Mucosa of rectum (tissue), 2 donors: ENCODE measurements around the gene PROC.
"Not testable (repeated sequence)": the region's sequence is repeated elsewhere in the genome, so short reads cannot be mapped to it uniquely, and the experiment has no call there.

ENCODE experiments used
- H3K27ac ChIP-seq, 2 donors: one replicate each; pipeline ENCODE4 v1.7.0; 2013; ENCODE audit warnings: inconsistent platforms in 2 of 2, low read depth in 2 of 2, low read length in 2 of 2
- H3K27me3 ChIP-seq, 2 donors: one replicate each; pipeline ENCODE4 v1.7.0; 2013; ENCODE audit warnings: low read length in 2 of 2; ENCODE audit not compliant: control insufficient read depth in 2 of 2, insufficient read depth in 2 of 2
- H3K36me3 ChIP-seq, 2 donors: one replicate each; pipeline ENCODE4 v1.7.0; 2013; ENCODE audit warnings: low read length in 2 of 2; ENCODE audit not compliant: control insufficient read depth in 2 of 2, insufficient read depth in 2 of 2
- H3K4me1 ChIP-seq, 2 donors: one replicate each; pipeline ENCODE4 v1.7.0; 2013; ENCODE audit warnings: low read length in 2 of 2, mild to moderate bottlenecking in 1 of 2; ENCODE audit not compliant: control insufficient read depth in 2 of 2, insufficient read depth in 2 of 2
- H3K4me3 ChIP-seq, 2 donors: one replicate each; pipeline ENCODE4 v1.7.0; 2013; ENCODE audit warnings: low read length in 2 of 2
- H3K9ac ChIP-seq, 2 donors: one replicate each; pipeline ENCODE4 v1.7.0; 2013; ENCODE audit warnings: low read length in 2 of 2, low read depth in 1 of 2, mild to moderate bottlenecking in 1 of 2
- H3K9me3 ChIP-seq, 2 donors: one replicate each; pipeline ENCODE4 v1.7.0; 2013; ENCODE audit warnings: low read length in 2 of 2; ENCODE audit not compliant: control insufficient read depth in 2 of 2
- donor health status: healthy.
- donor health status: Normal muscosa, but diverticular disease.

Gene PROC

DNA sequence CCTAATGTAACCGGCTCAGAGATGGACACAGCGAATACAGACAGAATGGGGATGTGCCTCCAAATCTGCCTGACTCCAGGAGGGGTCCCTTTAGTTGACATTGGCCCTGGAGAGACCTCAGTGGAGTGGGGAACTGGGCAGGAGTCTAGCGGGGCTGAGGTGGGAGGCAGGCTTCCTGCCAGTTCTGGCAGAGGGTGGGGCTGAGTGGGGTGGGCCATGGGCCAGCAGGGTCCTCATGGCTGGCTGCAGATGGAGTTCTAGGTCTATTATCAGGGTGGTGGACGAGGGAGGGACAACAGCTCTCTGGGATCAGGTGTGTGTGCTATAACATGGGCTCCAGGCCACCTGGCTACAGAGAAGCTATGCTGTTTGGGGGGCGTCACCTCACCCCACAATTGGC, 21.1 kb downstream of the PROC start:
- Histone ChIP-seq H3K9ac (no peak overlapping the region), H3K27ac (no peak overlapping the region), H3K4me1 (peaks cover 8% of the 10 kb centered on the region in 2 donors), H3K27me3 (no peaks in the 10 kb centered on the region), H3K4me3 (no peak overlapping the region), H3K9me3 (no peaks in the 10 kb centered on the region), H3K36me3 (no peaks in the 10 kb centered on the region)

DNA sequence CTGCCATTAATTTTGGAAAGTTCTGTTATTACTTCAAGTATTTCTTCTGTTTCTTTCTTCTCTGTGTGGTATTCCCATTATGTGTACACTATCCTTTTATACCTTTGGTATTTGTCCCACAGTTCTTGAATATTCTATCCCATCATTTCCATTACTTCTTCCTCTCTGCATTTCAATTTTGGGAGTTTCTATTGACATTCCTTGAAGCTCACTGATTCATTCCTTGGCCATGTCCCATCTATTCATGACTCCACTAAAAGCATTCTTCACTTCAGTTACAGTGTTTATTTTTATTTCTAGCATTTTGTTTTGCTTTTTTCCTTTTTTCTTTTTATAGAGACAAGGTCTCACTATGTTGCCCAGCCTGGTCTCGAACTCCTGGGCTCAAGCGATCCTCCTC, 30.3 kb downstream of the PROC start:
- H3K27ac ChIP-seq: no peak overlapping the region
- H3K9ac ChIP-seq: no peak overlapping the region
- H3K4me3 ChIP-seq: no peak overlapping the region
- H3K4me1 ChIP-seq: no peaks in the 10 kb centered on the region
- no peaks in the 10 kb centered on the region for H3K27me3 ChIP-seq
- no peaks in the 10 kb centered on the region for H3K9me3 ChIP-seq
- no peaks in the 10 kb centered on the region for H3K36me3 ChIP-seq

DNA sequence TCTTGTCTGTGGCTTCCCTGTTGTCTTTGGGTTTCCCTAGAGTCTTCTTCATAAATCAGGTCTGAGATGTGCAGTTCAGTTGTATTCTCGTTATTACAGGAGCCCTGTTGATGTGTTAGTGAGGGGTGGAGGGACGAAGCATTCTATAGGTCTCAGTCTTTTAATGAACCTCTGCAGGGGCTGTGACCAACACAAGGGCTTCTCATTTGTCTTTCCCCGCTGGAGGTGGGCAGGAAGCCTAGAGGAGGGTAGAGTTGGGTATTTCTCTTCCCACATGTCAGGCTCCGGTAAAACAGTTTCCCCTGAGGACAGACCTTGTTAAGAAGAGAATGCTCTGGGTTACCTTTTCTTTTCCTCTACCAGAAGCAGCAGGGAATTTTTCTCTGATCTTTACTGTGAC, 31.2 kb downstream of the PROC start:
- peaks cover 5 to 7% of the 10 kb centered on the region in 2 donors for H3K4me1 ChIP-seq
- H3K9me3 ChIP-seq: no peaks in the 10 kb centered on the region
- H3K36me3 ChIP-seq: no peaks in the 10 kb centered on the region
- H3K27ac ChIP-seq: no peak overlapping the region
- H3K4me3 ChIP-seq: no peak overlapping the region
- no peak overlapping the region for H3K9ac ChIP-seq
- no peaks in the 10 kb centered on the region for H3K27me3 ChIP-seq

- Histone ChIP-seq H3K27me3 (no peaks in the 10 kb centered on the region), H3K9ac (no peak overlapping the region), H3K4me3 (no peak overlapping the region), H3K4me1 (peaks cover 9% of the 10 kb centered on the region in 2 donors), H3K27ac (no peak overlapping the region), H3K9me3 (no peaks in the 10 kb centered on the region), H3K36me3 (no peaks in the 10 kb centered on the region)
Measured at GRCh38 chr2:127449898-127450297, 31.7 kb downstream of the PROC start.

DNA sequence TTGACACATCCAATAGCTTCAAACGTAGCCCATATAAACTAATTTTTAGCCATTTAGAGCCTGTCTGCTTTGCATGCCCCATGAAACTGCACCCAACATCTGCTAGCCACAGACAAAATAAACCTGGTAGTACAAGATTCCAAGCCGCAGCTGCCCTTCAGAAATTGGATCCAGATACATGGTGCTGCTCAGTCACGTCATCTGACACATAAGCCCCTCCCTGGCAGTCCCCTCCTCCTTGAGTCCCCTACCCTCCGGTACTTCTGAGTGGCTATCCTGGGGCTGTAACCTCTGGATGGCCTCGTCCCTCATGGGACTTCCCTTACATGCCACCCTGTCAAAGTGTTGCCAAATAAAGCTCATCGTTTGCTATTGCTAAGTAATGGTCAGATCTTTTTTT, 33.8 kb downstream of the PROC start:
- no peak overlapping the region for H3K4me3 ChIP-seq

DNA sequence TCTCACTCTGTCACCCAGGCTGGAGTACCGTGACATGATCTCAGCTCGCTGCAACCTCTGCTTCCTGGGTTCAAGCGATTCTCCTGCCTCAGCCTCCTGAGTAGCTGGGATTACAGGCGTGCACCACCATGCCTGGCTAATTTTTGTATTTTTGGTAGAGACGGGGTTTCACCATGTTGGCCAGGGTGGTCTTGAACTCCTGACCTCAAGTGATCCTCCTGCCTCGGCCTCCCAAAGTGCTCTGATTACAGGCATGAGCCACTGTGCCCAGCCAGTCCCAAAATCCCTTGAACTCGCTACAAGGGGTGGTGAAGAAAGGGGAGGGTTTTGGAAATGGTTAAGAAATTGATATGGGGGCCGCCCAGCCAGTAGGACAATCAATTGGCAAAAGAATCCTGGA, 34.2 kb downstream of the PROC start:
- not testable (repeated sequence) for H3K9me3 ChIP-seq, H3K27me3 ChIP-seq, H3K9ac ChIP-seq, H3K27ac ChIP-seq, H3K4me3 ChIP-seq, H3K36me3 ChIP-seq
- H3K4me1 ChIP-seq: peaks cover 14 to 19% of the 10 kb centered on the region in 2 donors

More for the DNA sequence above, 33.8 kb downstream of the PROC start:
- Histone ChIP-seq H3K36me3 (no peaks in the 10 kb centered on the region), H3K9ac (peak overlapping the region in 1 of 2 donors; percentile 8), H3K9me3 (no peaks in the 10 kb centered on the region), H3K27ac (no peak overlapping the region), H3K27me3 (no peaks in the 10 kb centered on the region), H3K4me1 (peaks cover 14 to 19% of the 10 kb centered on the region in 2 donors)

DNA sequence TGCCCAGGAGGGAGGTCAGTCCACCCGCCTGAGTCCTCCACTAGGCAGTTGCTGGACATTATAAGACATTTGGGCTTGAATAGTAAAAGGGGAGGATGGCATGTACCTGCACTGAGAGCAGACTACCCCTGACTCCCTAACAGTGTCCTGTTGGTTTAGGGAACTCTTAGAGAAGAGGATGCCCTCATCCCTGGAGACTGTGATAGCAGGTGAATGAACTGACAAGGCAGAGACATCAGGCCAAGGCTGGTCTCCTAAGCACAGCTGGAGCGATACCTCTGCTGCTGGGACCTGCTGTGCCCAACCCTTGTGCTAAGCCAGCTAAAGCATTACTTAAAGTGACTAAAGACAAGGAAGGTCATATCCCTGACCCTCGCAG, 34.8 kb downstream of the PROC start:
- H3K9me3 ChIP-seq: no peaks in the 10 kb centered on the region
- no peak overlapping the region for H3K27ac ChIP-seq
- no peak overlapping the region for H3K9ac ChIP-seq
- peaks cover 14 to 19% of the 10 kb centered on the region in 2 donors for H3K4me1 ChIP-seq
- H3K27me3 ChIP-seq: no peaks in the 10 kb centered on the region
- no peak overlapping the region for H3K4me3 ChIP-seq
- no peaks in the 10 kb centered on the region for H3K36me3 ChIP-seq

GRCh38 chr2:127453392-127454171, 35.4 kb downstream of the PROC start:
- no peak overlapping the region for H3K9ac ChIP-seq
- H3K4me3 ChIP-seq: no peak overlapping the region
- no peaks in the 10 kb centered on the region for H3K9me3 ChIP-seq
- H3K36me3 ChIP-seq: no peaks in the 10 kb centered on the region
- no peaks in the 10 kb centered on the region for H3K27me3 ChIP-seq
- peak overlapping the region in 1 of 2 donors; percentile 78 for H3K27ac ChIP-seq
- peaks cover 14 to 19% of the 10 kb centered on the region in 2 donors for H3K4me1 ChIP-seq

DNA sequence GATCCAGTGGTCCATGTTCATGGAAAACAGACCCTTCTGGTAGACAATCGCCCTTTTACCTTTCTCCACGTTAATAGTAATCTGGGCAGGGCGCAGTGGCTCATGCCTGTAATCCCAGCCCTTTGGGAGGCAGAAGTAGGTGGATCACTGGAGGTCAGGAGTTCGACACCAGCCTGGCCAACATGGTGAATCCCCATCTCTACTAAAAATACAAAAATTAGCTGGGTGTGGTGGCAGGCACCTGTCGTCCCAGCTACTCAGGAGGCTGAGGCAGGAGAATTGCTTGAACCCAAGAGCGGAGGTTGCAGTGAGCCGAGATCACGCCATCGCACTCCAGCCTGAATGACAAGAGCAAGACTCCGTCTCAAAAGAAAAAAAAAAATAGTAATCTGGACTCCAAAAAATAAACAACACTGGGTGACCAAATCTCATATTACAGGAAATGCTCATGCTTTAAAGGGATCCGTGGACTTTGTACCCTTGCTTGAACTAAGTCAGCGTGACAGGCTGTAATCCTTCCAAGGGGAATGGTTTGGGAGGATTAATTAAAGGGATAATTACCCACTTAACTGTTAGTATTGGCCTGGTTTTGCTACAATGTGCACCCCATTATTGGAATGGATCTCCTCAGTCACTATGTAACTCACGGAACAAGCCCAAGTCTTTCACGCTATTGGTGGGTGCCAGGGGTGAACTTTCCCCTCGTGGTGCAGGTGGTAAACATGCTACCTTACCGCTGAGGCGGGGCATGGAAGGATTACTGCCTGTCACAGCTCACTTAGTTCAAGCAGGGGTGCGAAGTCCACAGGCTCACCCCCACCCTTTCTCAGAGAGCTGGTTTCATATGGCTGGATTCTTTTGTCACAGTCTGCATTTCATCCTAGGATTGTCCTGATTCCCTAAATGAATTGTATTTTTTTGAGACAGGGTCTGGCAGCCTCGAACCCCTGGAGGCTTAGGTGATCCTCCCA, 36.7 kb downstream of the PROC start:
- H3K27ac ChIP-seq: peak overlapping the region; percentile 78 to 84
- H3K36me3 ChIP-seq: no peaks in the 10 kb centered on the region
- H3K9me3 ChIP-seq: no peaks in the 10 kb centered on the region
- no peaks in the 10 kb centered on the region for H3K27me3 ChIP-seq
- H3K4me1 ChIP-seq: peaks cover 14 to 19% of the 10 kb centered on the region in 2 donors
- peak overlapping the region; percentile 14 to 41 for H3K9ac ChIP-seq
- H3K4me3 ChIP-seq: peak overlapping the region; percentile 22 to 68
